Endothelial cell of umbilical vein (primary cell): ENCODE data around the gene SLC35F2.

ENCODE experiments used
- EZH2 ChIP-seq: IDR thresholded peaks from 2 replicates; pipeline ENCODE4 v1.6.1; 2012; ENCODE audit warnings: borderline replicate concordance, low read depth, mild to moderate bottlenecking, moderate library complexity, low read length, inconsistent platforms; ENCODE audit not compliant: severe bottlenecking
- POLR2A ChIP-seq: IDR thresholded peaks from 2 replicates; pipeline ENCODE4 v1.6.1; 2012; ENCODE audit warnings: low read depth, mild to moderate bottlenecking, control low read depth, low read length
- POLR2AphosphoS5 ChIP-seq: IDR thresholded peaks from 2 replicates; pipeline ENCODE4 v1.6.1; 2012; ENCODE audit warnings: low read depth, mild to moderate bottlenecking, control low read depth, low read length, moderate library complexity; ENCODE audit not compliant: insufficient read depth
- TF ChIP-seq, protein P1 (sequence below), 2 donors: IDR thresholded peaks; 1 replicate in 1 of 2; 2 replicates in 1 of 2; pipeline ENCODE4 v1.5.1; 2011; ENCODE audit warnings: low read length in 2 of 2, mild to moderate bottlenecking in 2 of 2, moderate library complexity in 2 of 2, control low read depth in 1 of 2, inconsistent platforms in 1 of 2, low read depth in 1 of 2; ENCODE audit not compliant: insufficient read depth in 1 of 2; ENCODE audit errors: extremely low read depth in 1 of 2

DNA sequence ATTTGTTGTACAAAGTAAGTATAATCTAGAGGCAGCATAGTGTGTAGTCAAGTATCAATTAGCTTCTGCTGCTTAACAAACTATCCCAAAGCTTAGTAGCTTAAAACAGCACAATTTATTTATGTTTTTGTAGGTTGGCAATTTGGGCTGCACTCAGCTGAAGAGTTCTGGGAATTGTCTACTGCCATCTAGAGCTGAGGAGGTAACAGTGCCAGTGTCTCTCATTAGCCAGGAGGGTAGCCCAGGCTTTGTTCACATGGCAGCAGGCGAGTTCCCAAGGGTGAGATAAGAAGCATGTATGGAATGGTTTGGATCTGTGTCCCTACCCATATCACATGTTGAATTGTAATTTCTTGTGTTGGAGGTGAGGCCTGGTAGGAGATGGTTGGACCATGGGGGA lies 100.9 kb downstream of the SLC35F2 start:
- no peak for TF ChIP-seq POLR2A
- TF ChIP-seq, protein P1, sequence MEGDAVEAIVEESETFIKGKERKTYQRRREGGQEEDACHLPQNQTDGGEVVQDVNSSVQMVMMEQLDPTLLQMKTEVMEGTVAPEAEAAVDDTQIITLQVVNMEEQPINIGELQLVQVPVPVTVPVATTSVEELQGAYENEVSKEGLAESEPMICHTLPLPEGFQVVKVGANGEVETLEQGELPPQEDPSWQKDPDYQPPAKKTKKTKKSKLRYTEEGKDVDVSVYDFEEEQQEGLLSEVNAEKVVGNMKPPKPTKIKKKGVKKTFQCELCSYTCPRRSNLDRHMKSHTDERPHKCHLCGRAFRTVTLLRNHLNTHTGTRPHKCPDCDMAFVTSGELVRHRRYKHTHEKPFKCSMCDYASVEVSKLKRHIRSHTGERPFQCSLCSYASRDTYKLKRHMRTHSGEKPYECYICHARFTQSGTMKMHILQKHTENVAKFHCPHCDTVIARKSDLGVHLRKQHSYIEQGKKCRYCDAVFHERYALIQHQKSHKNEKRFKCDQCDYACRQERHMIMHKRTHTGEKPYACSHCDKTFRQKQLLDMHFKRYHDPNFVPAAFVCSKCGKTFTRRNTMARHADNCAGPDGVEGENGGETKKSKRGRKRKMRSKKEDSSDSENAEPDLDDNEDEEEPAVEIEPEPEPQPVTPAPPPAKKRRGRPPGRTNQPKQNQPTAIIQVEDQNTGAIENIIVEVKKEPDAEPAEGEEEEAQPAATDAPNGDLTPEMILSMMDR (IDR thresholded peaks at IDR 0.05; ENCODE audit: extremely low read depth in 1 of 2, insufficient read depth in 1 of 2, low read depth in 1 of 2, low read length in 2 of 2): no peak
- TF ChIP-seq EZH2: no peak
- no peak for TF ChIP-seq POLR2AphosphoS5
